Measurements from ENCODE around the gene TBC1D10B. TPM values are rescaled to one million over a fixed set of nuclear protein-coding genes. Genes with fewer than 3 reads are reported as not detected.
A peak's percentile ranks its signal among the peaks of the same experiment; 100 is the strongest.
"Not testable (repeated sequence)": the region's sequence is repeated elsewhere in the genome, so short reads cannot be mapped to it uniquely, and the experiment has no call there.

The TBC1D10B gene
- polyA plus RNA-seq, 6 donors from 2014 or later = 6.2 to 16.9 (median 9.7) TPM

- not testable (repeated sequence) for H3K27me3 Mint-ChIP-seq; H3K9me3 Mint-ChIP-seq; ATAC-seq (ENCODE audit: low read depth in 2 of 2); DNase-seq; H3K36me3 Mint-ChIP-seq
- H3K4me1 Mint-ChIP-seq = peaks cover 20 to 33% (median 31%) of the 10 kb centered on the region in 3 donors
- peak overlapping the region in 1 of 6 donors; percentile 37 for H3K27ac Mint-ChIP-seq
- H3K4me3 Mint-ChIP-seq = peak overlapping the region in 2 of 8 donors; percentile 15 to 38
These were observed 31.6 kb downstream of the TBC1D10B start for GRCh38 chr16:30338715-30339114.

- H3K9me3 Mint-ChIP-seq; DNase-seq; H3K36me3 Mint-ChIP-seq; ATAC-seq (ENCODE audit: low read depth in 2 of 2); H3K27me3 Mint-ChIP-seq: not testable (repeated sequence)
- peaks cover 20 to 35% (median 31%) of the 10 kb centered on the region in 3 donors for H3K4me1 Mint-ChIP-seq
- H3K27ac Mint-ChIP-seq = peak overlapping the region in 4 of 6 donors; percentile 20 to 90 (median 66)
- peak overlapping the region in 5 of 8 donors; percentile 12 to 88 (median 63) for H3K4me3 Mint-ChIP-seq
These were observed 32.3 kb downstream of the TBC1D10B start for GRCh38 chr16:30337964-30338357.

- Mint-ChIP-seq H3K4me3 (peak overlapping the region; percentile 79 to 97 (median 90)), H3K4me1 (peaks cover 24 to 46% (median 31%) of the 10 kb centered on the region in 3 donors), H3K36me3 (no peaks in the 10 kb centered on the region), H3K27ac (peak overlapping the region; percentile 71 to 96 (median 90)), H3K9me3 (no peaks in the 10 kb centered on the region), H3K27me3 (no peaks in the 10 kb centered on the region)
- ATAC-seq (ENCODE audit: low read depth in 2 of 2) = peak in 1 of 2 donors; percentile 35
- no peak for DNase-seq
These were observed 34.5 kb downstream of the TBC1D10B start for GRCh38 chr16:30335598-30336474.

GRCh38 chr16:30335028-30335597 is 35.2 kb downstream of the TBC1D10B start:
- Mint-ChIP-seq H3K4me1 (peaks cover 24 to 49% (median 31%) of the 10 kb centered on the region in 3 donors), H3K27ac (peak overlapping the region; percentile 84 to 96 (median 90)), H3K4me3 (peak overlapping the region; percentile 79 to 97 (median 90))
- not testable (repeated sequence) for H3K36me3 Mint-ChIP-seq, H3K27me3 Mint-ChIP-seq, H3K9me3 Mint-ChIP-seq
- peak; percentile 88 for DNase-seq
- peak; percentile 69 to 72 for ATAC-seq (ENCODE audit: low read depth in 2 of 2)

GRCh38 chr16:30334473-30334989 is 35.8 kb downstream of the TBC1D10B start:
- not testable (repeated sequence) for H3K36me3 Mint-ChIP-seq, H3K9me3 Mint-ChIP-seq, H3K27me3 Mint-ChIP-seq
- peaks cover 24 to 52% (median 31%) of the 10 kb centered on the region in 3 donors for H3K4me1 Mint-ChIP-seq
- H3K27ac Mint-ChIP-seq = peak overlapping the region; percentile 84 to 97 (median 94)
- DNase-seq (peak; percentile 87), ATAC-seq (ENCODE audit: low read depth in 2 of 2) (peak; percentile 83 to 84)
- peak overlapping the region; percentile 85 to 97 (median 92) for H3K4me3 Mint-ChIP-seq

- not testable (repeated sequence) for DNase-seq; ATAC-seq (ENCODE audit: low read depth in 2 of 2); H3K27me3 Mint-ChIP-seq; H3K9me3 Mint-ChIP-seq; H3K36me3 Mint-ChIP-seq
- peak overlapping the region in 5 of 6 donors; percentile 8 to 96 (median 49) for H3K27ac Mint-ChIP-seq
- peaks cover 8 to 48% (median 21%) of the 10 kb centered on the region in 3 donors for H3K4me1 Mint-ChIP-seq
- H3K4me3 Mint-ChIP-seq = peak overlapping the region in 5 of 8 donors; percentile 51 to 78 (median 66)
These were observed 46.1 kb downstream of the TBC1D10B start for GRCh38 chr16:30324220-30324619.

- not testable (repeated sequence) for H3K27me3 Mint-ChIP-seq; H3K9me3 Mint-ChIP-seq; DNase-seq; ATAC-seq (ENCODE audit: low read depth in 2 of 2); H3K27ac Mint-ChIP-seq; H3K36me3 Mint-ChIP-seq; H3K4me3 Mint-ChIP-seq
- peaks cover 12 to 28% (median 17%) of the 10 kb centered on the region in 3 donors for H3K4me1 Mint-ChIP-seq
These were observed 51.6 kb downstream of the TBC1D10B start for GRCh38 chr16:30318647-30319046.

- H3K36me3 Mint-ChIP-seq; H3K27ac Mint-ChIP-seq; H3K27me3 Mint-ChIP-seq; H3K9me3 Mint-ChIP-seq; H3K4me3 Mint-ChIP-seq; ATAC-seq (ENCODE audit: low read depth in 2 of 2); DNase-seq: not testable (repeated sequence)
- peaks cover 29 to 37% (median 31%) of the 10 kb centered on the region in 3 donors for H3K4me1 Mint-ChIP-seq
These were observed 59.4 kb downstream of the TBC1D10B start for GRCh38 chr16:30310937-30311336.

GRCh38 chr16:30309255-30309654 is 61.0 kb downstream of the TBC1D10B start:
- not testable (repeated sequence) for H3K27me3 Mint-ChIP-seq; H3K9me3 Mint-ChIP-seq; H3K36me3 Mint-ChIP-seq; ATAC-seq (ENCODE audit: low read depth in 2 of 2); DNase-seq
- Mint-ChIP-seq H3K4me1 (peaks cover 20 to 24% (median 23%) of the 10 kb centered on the region in 3 donors), H3K4me3 (peak overlapping the region in 1 of 8 donors; percentile 8), H3K27ac (peak overlapping the region in 1 of 6 donors; percentile 75)

Other genes starting within 250 kb of the TBC1D10B start
- gene MAPK3, start 247.3 kb downstream of the TBC1D10B start, polyA plus RNA-seq (ENCODE audit: low read depth in 6 of 6) = 1 to 10 TPM; 5.5 to 9.2 (median 8.4) TPM
- gene CORO1A, start 186.9 kb downstream of the TBC1D10B start, polyA plus RNA-seq (ENCODE audit: low read depth in 6 of 6) = 1,000 to 10,000 TPM in 5 of 6 donors, 100 to 1,000 TPM in 1; 945 to 1,368 (median 1,199) TPM
- gene BOLA2B, start 176.8 kb downstream of the TBC1D10B start, polyA plus RNA-seq (ENCODE audit: low read depth in 6 of 6) = 100 to 1,000 TPM; 121 to 238 (median 189) TPM
- gene SLX1A, start 176.6 kb downstream of the TBC1D10B start, polyA plus RNA-seq (ENCODE audit: low read depth in 6 of 6) = 10 to 100 TPM; 52.4 to 71.2 (median 65.2) TPM
- gene SULT1A3, start 171.2 kb downstream of the TBC1D10B start, polyA plus RNA-seq (ENCODE audit: low read depth in 6 of 6) = 1 to 10 TPM in 3 of 6 donors, under 1 TPM in 1, not detected in 2; 0.69 to 6.5 (median 2.5) TPM
- gene NPIPB13, start 122.0 kb downstream of the TBC1D10B start, polyA plus RNA-seq (ENCODE audit: low read depth in 6 of 6) = 1 to 10 TPM in 1 of 6 donors, under 1 TPM in 4, not detected in 1; 0.17 to 1.9 (median 0.35) TPM
- gene CD2BP2, start 15.2 kb downstream of the TBC1D10B start, polyA plus RNA-seq (ENCODE audit: low read depth in 6 of 6) = 10 to 100 TPM; 24.2 to 36.1 (median 29.7) TPM
- gene MYL11, start 4.3 kb upstream of the TBC1D10B start, polyA plus RNA-seq (ENCODE audit: low read depth in 6 of 6) = not detected
- 100 to 1,000 TPM; 102 to 145 (median 112) TPM for gene SEPTIN1, start 12.1 kb upstream of the TBC1D10B start, polyA plus RNA-seq (ENCODE audit: low read depth in 6 of 6)
- gene ZNF48, start 24.9 kb upstream of the TBC1D10B start, polyA plus RNA-seq (ENCODE audit: low read depth in 6 of 6) = 1 to 10 TPM; 3.4 to 9.9 (median 7.0) TPM
- gene ZNF771, start 37.1 kb upstream of the TBC1D10B start, polyA plus RNA-seq (ENCODE audit: low read depth in 6 of 6) = 1 to 10 TPM in 5 of 6 donors, not detected in 1; 1.7 to 5.0 (median 2.3) TPM
- gene DCTPP1, start 59.5 kb upstream of the TBC1D10B start, polyA plus RNA-seq (ENCODE audit: low read depth in 6 of 6) = 100 to 1,000 TPM; 101 to 145 (median 123) TPM
- 10 to 100 TPM; 45.7 to 86.2 (median 73.6) TPM for gene SEPHS2, start 75.4 kb upstream of the TBC1D10B start, polyA plus RNA-seq (ENCODE audit: low read depth in 6 of 6)
- 10 to 100 TPM; 21.3 to 36.8 (median 25.6) TPM for gene ITGAL, start 102.2 kb upstream of the TBC1D10B start, polyA plus RNA-seq (ENCODE audit: low read depth in 6 of 6)
- 10 to 100 TPM in 1 of 6 donors, 1 to 10 TPM in 4, under 1 TPM in 1; 0.40 to 10.1 (median 6.3) TPM for gene ZNF768, start 156.1 kb upstream of the TBC1D10B start, polyA plus RNA-seq (ENCODE audit: low read depth in 6 of 6)
- 10 to 100 TPM; 12.0 to 18.3 (median 15.1) TPM for gene ZNF747, start 164.4 kb upstream of the TBC1D10B start, polyA plus RNA-seq (ENCODE audit: low read depth in 6 of 6)
- gene ZNF764, start 187.9 kb upstream of the TBC1D10B start, polyA plus RNA-seq (ENCODE audit: low read depth in 6 of 6) = 1 to 10 TPM in 5 of 6 donors, not detected in 1; 2.3 to 6.8 (median 4.7) TPM
- 10 to 100 TPM; 28.0 to 41.5 (median 36.1) TPM for gene ZNF688, start 201.2 kb upstream of the TBC1D10B start, polyA plus RNA-seq (ENCODE audit: low read depth in 6 of 6)
- gene ZNF785, start 215.2 kb upstream of the TBC1D10B start, polyA plus RNA-seq (ENCODE audit: low read depth in 6 of 6) = 1 to 10 TPM; 1.4 to 4.4 (median 2.9) TPM
- 10 to 100 TPM in 4 of 6 donors, 1 to 10 TPM in 2; 6.1 to 12.8 (median 10.5) TPM for gene ZNF689, start 239.9 kb upstream of the TBC1D10B start, polyA plus RNA-seq (ENCODE audit: low read depth in 6 of 6)

Data from naive B cell (primary cell).